ENCODE measurements around the gene LRRC74A. TPM values are rescaled to one million over a fixed set of nuclear protein-coding genes. Genes with fewer than 3 reads are reported as not detected.

Gene LRRC74A
- total RNA-seq, 1 donor from 2014 or later: not detected

DNA sequence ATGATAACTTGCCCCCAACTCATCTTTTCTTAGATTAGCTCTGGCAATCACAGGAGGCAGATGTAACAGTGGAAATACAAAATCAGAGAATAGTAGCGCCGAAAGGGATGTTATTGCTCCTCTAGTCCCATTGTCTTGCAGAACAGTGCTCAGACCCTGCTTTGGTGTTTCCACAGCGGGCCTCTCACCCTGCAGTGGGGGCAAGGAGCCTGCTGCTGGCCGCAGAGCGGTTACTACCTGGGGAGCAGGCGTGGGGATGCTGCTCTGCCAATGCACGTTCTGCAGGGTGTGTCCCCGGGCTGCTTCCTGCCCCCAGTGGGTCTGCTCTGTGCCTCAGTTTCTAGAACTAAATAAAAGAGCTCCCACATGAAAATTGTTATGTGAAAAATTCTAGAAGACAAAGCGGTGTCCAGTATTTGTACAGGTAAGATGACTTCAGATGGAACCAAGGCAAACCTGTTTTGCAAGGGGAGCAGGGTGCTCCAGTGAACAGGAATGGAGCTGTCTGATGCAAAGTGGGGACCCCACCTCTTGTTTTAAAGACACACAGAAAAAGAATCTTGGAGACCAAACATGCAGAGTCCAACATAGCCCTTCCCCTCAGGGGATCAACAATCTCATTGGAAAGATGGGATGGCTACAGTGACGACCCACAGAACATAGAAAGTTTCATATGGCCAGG is 35.5 kb downstream of the LRRC74A start:
- Histone ChIP-seq H3K27me3 (ENCODE audit: control insufficient read depth, insufficient read depth, low read length) (peaks cover 25% of the 10 kb centered on the region), H3K4me3 (ENCODE audit: low read depth, low read length) (no peak overlapping the region), H3K36me3 (ENCODE audit: control insufficient read depth, insufficient read depth, low read length) (no peaks in the 10 kb centered on the region)
- TF ChIP-seq, protein P1, sequence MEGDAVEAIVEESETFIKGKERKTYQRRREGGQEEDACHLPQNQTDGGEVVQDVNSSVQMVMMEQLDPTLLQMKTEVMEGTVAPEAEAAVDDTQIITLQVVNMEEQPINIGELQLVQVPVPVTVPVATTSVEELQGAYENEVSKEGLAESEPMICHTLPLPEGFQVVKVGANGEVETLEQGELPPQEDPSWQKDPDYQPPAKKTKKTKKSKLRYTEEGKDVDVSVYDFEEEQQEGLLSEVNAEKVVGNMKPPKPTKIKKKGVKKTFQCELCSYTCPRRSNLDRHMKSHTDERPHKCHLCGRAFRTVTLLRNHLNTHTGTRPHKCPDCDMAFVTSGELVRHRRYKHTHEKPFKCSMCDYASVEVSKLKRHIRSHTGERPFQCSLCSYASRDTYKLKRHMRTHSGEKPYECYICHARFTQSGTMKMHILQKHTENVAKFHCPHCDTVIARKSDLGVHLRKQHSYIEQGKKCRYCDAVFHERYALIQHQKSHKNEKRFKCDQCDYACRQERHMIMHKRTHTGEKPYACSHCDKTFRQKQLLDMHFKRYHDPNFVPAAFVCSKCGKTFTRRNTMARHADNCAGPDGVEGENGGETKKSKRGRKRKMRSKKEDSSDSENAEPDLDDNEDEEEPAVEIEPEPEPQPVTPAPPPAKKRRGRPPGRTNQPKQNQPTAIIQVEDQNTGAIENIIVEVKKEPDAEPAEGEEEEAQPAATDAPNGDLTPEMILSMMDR (IDR thresholded peaks at IDR 0.05; ENCODE audit: insufficient read depth, low read length, poor library complexity, severe bottlenecking): no peak
- no peak for DNase-seq (ENCODE audit: low read depth)

DNA sequence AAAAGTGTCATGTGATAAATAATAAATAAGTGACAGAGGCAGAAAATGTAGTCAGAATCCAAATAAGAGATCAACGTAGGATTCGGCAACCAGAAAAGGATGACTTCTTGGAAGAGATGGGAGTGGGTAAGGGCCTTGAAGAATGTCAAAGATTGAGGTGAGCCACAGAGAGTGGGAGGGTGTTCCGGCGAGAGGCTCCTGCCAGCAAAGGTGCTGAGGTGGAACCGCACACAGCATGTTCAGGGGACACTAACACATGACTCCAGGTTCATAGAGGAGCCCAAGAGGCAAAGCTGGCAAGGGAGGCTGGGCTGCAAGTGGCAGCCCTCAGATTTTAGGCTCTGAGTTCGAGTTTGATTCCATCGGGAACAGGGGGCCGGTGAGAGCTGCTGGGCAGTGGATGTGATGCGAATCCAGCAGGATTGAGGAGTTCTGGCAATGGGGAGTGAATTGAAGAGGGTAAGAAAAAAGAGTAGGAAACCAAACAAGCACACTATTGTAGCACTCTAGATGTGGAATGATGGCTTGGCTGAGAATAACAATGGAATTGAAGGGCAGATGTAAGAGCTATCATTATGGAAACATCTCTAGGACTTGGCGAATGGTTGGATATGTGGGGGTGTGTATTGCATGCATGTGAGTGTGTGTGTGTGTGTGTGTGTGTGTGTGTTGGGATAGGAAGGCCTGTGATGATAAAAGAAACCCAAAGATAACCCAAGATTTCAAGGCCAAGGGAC is 36.5 kb downstream of the LRRC74A start:
- TF ChIP-seq, protein P1 (IDR thresholded peaks at IDR 0.05; ENCODE audit: insufficient read depth, low read length, poor library complexity, severe bottlenecking): no peak
- Histone ChIP-seq H3K27me3 (ENCODE audit: control insufficient read depth, insufficient read depth, low read length) (peaks cover 29% of the 10 kb centered on the region), H3K4me3 (ENCODE audit: low read depth, low read length) (no peak overlapping the region), H3K36me3 (ENCODE audit: control insufficient read depth, insufficient read depth, low read length) (no peaks in the 10 kb centered on the region)
- DNase-seq (ENCODE audit: low read depth): no peak

DNA sequence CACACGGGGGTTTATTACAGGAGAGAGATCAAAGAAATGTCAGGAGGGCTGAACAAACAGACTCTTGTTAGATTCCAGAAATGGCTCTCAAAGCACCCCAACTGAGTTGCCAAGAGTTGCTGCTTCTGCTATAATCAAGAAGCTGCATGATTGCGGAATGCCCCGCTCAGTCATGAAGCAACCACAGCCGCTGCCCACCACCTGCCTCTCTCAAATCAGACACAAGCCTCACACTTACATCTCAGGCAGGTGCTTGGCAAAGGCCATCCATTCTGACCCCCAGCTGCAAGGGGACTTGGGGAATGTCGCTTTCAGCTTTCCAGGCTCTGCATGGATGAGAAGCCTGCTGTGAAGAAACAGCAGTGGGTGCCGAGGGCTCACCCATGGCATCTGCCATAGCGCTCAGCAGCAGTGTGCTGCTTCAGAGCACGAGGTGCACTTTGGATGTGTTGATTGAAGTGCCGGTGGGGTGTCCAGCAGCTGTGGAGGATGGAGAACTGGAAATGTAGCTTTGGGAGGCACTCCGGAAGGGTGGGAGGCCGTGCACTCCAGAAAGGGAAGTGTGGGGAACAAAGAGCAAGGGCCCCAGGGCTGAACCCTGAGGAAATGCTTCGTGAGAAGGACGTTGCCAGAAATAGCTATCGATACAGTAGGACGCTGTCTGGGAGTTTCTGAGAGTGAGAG is 37.7 kb downstream of the LRRC74A start:
- Histone ChIP-seq H3K36me3 (ENCODE audit: control insufficient read depth, insufficient read depth, low read length) (no peaks in the 10 kb centered on the region), H3K27me3 (ENCODE audit: control insufficient read depth, insufficient read depth, low read length) (peaks cover 32% of the 10 kb centered on the region), H3K4me3 (ENCODE audit: low read depth, low read length) (no peak overlapping the region)
- TF ChIP-seq, protein P1 (IDR thresholded peaks at IDR 0.05; ENCODE audit: insufficient read depth, low read length, poor library complexity, severe bottlenecking): no peak
- DNase-seq (ENCODE audit: low read depth): no peak

DNA sequence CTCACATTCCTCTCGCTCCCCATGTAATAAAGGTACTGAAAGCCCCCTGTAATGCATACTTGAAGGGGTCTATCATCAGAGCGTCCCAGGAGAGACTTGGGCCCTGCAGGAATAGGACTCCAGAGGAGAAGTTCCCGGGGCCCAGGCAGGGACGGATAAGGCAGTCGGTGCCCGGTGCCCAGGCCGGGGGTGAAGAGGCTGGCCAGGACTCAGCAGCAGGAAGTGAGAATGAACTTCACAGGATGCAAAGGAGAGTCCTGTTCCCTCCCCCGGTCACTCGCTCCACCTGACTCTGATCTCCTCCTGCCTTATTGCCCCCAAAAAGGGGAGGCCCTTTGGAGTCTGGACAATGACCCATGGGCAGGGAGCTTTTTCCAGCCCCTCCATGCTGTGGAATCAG is 40.2 kb downstream of the LRRC74A start:
- no peak overlapping the region for H3K4me3 ChIP-seq (ENCODE audit: low read depth, low read length)
- TF ChIP-seq, protein P1 (IDR thresholded peaks at IDR 0.05; ENCODE audit: insufficient read depth, low read length, poor library complexity, severe bottlenecking): no peak
- no peaks in the 10 kb centered on the region for H3K36me3 ChIP-seq (ENCODE audit: control insufficient read depth, insufficient read depth, low read length)

DNA sequence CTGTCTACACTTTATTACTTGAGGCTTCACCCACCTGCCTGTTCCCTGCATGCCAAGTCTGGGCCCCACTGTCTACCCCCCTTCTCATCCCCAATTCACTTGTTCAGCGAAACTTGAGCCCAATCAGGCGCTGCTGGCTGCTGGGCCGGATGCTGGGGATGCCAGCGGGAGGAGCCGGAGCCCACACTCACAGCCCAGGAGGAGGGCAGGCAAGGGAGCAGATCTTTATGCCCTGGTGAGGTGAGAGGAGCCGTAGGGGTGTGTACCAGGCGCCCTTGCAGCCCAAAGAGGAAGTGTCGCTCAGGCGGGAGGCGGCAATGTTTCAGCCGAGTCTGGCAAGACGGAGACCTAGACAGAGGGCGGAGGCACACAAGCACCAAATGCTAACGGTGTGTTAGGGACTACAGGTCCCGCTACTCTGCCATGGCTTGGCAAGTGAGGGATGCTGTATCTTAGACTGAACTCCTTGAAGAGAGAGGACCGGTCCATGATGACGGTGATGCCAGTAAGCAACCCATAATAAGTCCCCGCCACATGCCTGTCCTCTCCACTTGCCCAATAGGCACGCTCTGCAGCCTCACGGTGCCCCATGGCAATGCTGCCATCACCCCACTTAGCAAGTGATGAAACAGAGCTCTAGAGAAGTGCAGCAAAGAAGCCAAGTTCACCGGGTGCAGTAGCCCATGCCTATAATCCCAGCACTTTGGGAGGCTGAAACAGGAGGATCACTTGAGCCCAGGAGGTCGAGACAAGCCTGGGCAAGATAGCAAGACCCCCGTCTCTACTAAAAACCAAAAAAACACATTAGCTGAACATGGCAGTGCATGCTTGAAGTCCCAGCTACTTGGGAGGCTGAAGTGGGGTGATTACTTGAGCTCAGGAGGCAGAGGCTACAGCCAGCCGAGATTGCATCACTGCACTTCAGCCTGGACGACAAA is 41.6 kb downstream of the LRRC74A start:
- no peaks in the 10 kb centered on the region for H3K36me3 ChIP-seq (ENCODE audit: control insufficient read depth, insufficient read depth, low read length)
- peaks cover 21% of the 10 kb centered on the region for H3K27me3 ChIP-seq (ENCODE audit: control insufficient read depth, insufficient read depth, low read length)
- no peak for DNase-seq (ENCODE audit: low read depth)
- TF ChIP-seq, protein P1 (IDR thresholded peaks at IDR 0.05; ENCODE audit: insufficient read depth, low read length, poor library complexity, severe bottlenecking): no peak
- no peak overlapping the region for H3K4me3 ChIP-seq (ENCODE audit: low read depth, low read length)

More for the DNA sequence above, 40.2 kb downstream of the LRRC74A start:
- no peak for DNase-seq (ENCODE audit: low read depth)
- H3K27me3 ChIP-seq (ENCODE audit: control insufficient read depth, insufficient read depth, low read length): peaks cover 26% of the 10 kb centered on the region
